Rectal smooth muscle tissue (tissue), 1 donor: ENCODE results near the gene ZNF595.

Source experiments
- H3K27ac ChIP-seq: one replicate; pipeline ENCODE4 v1.7.0; 2013; ENCODE audit warnings: low read depth, low read length, inconsistent platforms
- H3K27me3 ChIP-seq: one replicate; pipeline ENCODE4 v1.7.0; 2013; ENCODE audit warnings: low read length; ENCODE audit not compliant: control insufficient read depth, insufficient read depth
- H3K36me3 ChIP-seq: one replicate; pipeline ENCODE4 v1.7.0; 2013; ENCODE audit warnings: low read length; ENCODE audit not compliant: control insufficient read depth, insufficient read depth
- H3K4me1 ChIP-seq: one replicate; pipeline ENCODE4 v1.7.0; 2013; ENCODE audit warnings: low read length; ENCODE audit not compliant: control insufficient read depth, insufficient read depth
- H3K4me3 ChIP-seq: one replicate; pipeline ENCODE4 v1.7.0; 2013; ENCODE audit warnings: low read length
- H3K9ac ChIP-seq: one replicate; pipeline ENCODE4 v1.7.0; 2013; ENCODE audit warnings: low read length

ZNF595 gene

DNA sequence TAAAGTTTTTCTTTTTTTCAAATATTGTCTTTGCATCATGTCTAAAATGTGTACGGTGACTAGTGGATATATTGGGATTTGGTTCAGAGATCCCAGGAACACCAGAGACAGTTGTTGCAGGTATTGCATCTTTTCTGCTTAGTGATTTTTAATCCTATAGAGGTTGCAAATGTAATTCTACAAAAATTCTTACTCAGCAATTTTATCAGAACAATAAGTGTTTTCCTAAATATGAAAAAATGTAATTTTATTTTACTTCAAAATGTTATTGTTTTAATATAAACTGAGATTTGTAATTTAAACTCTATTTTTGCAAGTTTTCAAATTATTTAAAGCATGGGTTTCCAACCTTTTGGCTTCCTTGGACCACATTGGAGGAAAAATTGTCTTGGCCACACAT, 79.4 kb downstream of the ZNF595 start:
- Histone ChIP-seq H3K9ac (no peak overlapping the region), H3K36me3 (peaks cover 20% of the 10 kb centered on the region), H3K27ac (no peak overlapping the region), H3K27me3 (no peaks in the 10 kb centered on the region), H3K4me3 (no peak overlapping the region), H3K4me1 (no peaks in the 10 kb centered on the region)
